ENCODE results near the gene BTBD19. TPM values are rescaled to one million over a fixed set of nuclear protein-coding genes. Genes with fewer than 3 reads are reported as not detected.
"Not testable (repeated sequence)": the region's sequence is repeated elsewhere in the genome, so short reads cannot be mapped to it uniquely, and the experiment has no call there.

BTBD19 gene
- total RNA-seq, 1 experiment from 2014 or later = 15.5 TPM

DNA sequence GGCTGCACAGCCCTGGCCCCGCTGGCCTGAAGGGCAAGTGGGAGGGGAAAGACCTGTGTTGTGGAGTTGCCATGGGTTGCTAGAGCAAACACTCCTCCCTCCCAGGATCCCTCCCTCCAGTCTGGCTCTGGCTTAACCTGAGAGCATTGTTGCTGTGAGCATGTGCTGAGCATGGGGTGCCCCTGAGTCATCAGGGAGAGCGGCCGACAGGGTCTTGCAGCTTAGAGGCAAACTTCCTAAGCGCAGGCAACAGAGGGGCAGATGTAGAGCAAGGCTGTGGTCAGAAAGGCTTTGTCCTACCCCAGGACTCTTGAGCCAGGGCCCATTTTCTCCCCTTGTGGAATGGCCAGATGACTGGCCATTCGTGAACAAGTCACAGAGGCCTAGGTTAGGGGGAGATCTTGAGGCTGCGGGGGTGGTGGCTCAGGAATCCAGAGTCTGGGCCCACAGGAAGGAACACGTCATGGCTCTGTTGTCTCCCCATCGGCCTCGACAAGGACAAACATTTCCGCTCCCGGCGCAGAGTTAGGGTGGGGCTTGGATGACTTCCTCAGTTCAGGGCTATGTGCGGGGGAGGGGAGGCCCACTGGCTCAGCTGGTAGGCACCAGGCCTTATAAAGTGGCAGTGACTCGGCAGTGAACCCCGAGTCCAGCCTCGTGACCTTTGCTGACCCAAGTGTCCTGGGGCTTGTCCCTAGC lies 810 bp upstream of the BTBD19 start:
- no peaks in the 10 kb centered on the region for H3K9me3 Mint-ChIP-seq (ENCODE audit: unreplicated experiment)
- TF ChIP-seq, protein P1, sequence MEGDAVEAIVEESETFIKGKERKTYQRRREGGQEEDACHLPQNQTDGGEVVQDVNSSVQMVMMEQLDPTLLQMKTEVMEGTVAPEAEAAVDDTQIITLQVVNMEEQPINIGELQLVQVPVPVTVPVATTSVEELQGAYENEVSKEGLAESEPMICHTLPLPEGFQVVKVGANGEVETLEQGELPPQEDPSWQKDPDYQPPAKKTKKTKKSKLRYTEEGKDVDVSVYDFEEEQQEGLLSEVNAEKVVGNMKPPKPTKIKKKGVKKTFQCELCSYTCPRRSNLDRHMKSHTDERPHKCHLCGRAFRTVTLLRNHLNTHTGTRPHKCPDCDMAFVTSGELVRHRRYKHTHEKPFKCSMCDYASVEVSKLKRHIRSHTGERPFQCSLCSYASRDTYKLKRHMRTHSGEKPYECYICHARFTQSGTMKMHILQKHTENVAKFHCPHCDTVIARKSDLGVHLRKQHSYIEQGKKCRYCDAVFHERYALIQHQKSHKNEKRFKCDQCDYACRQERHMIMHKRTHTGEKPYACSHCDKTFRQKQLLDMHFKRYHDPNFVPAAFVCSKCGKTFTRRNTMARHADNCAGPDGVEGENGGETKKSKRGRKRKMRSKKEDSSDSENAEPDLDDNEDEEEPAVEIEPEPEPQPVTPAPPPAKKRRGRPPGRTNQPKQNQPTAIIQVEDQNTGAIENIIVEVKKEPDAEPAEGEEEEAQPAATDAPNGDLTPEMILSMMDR (IDR thresholded peaks at IDR 0.05; ENCODE audit: unreplicated experiment) = no peak
- H3K4me1 Mint-ChIP-seq (ENCODE audit: insufficient read depth, unreplicated experiment) = peaks cover 49% of the 10 kb centered on the region
- peak overlapping the region; percentile 100 for H3K27ac Mint-ChIP-seq (ENCODE audit: low read depth, unreplicated experiment)
- CTCF ChIA-PET = interaction anchor here (0.6 to 2.1 kb wide), 3 partner anchors 18 to 213 kb away, joined by 3 to 8 read pairs (median 3); partner anchors contain the start of gene RNU5D-1
- POLR2A ChIA-PET = interaction anchor here (0.6 to 4.3 kb wide), 13 partner anchors 10 to 578 kb away, joined by 3 to 79 read pairs (median 5); partner anchors contain the start of genes RNU5D-1, RPS8 and UROD
- TSS peak; percentile 18 for BruUV-seq (replicated peaks)
- H3K36me3 Mint-ChIP-seq (ENCODE audit: insufficient read depth, unreplicated experiment) = peaks cover 80% of the 10 kb centered on the region
- peak; percentile 99 for DNase-seq (ENCODE audit: unreplicated experiment)
- intact Hi-C loops (cut with micrococcal nuclease) = loop anchor here (1.0 to 2.0 kb wide), 3 partner anchors 12 to 77 kb away; partner anchors contain the start of genes RNU5D-1 and RPS8
- H3K27me3 Mint-ChIP-seq (ENCODE audit: insufficient read depth, unreplicated experiment) = no peaks in the 10 kb centered on the region
- H3K4me3 Mint-ChIP-seq (ENCODE audit: unreplicated experiment) = peak overlapping the region; percentile 52

DNA sequence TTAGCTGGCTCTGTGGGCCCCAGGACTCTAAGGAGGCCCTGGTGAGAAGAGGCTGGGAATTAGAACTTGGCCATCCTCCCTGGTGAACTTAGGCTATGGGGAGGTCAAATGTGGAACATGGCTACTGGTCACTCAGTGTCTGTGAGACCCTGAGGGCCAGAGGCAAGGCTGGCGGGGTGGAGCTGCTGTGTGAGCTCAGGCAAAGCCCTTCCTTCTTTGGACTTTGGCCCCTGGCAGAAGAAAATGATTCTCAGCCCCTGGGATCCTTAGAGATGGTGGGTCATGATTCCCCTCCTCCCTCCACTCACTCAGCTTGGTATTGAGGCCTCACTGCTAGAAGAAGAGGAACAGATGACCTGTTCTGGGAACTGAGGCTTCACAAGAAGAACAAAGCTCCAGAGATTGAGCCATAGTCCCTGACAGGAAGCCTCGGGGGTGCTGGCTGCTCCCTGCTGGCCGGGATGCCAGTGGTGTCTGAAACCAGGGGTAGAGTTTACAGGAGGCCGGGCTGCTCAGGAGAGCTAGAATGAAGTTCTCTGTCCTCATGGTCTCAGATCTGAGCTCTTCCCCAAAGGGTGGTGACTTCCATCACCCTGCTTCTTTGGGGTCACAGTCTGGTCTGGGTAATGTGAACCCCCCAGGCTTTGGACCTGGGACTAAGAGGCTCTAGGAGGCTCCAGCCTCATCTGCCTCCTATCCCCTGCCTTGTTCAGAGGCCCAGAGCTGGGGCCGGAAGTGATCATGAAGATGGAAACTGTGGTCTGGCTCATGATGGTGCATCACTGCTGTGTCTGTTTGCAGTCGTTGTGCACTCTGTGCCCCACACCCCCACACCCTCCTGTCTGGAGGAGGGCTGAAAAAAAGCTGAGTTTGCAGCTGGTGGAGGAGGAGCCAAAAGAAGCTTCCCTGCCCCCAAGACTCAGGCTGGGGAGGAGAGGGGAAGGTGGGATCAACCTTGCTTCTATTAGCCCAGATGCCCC lies 905 bp downstream of the BTBD19 start:
- H3K9me3 Mint-ChIP-seq (ENCODE audit: unreplicated experiment) = no peaks in the 10 kb centered on the region
- peak; percentile 65 for DNase-seq (ENCODE audit: unreplicated experiment)
- POLR2A ChIA-PET = interaction anchor here (0.7 to 4.3 kb wide), 6 partner anchors 9 to 494 kb away, joined by 3 to 79 read pairs (median 6); partner anchors contain the start of genes PLK3 and RPS8
- TF ChIP-seq, protein P1 (IDR thresholded peaks at IDR 0.05; ENCODE audit: unreplicated experiment) = no peak
- H3K36me3 Mint-ChIP-seq (ENCODE audit: insufficient read depth, unreplicated experiment) = peaks cover 69% of the 10 kb centered on the region
- H3K27ac Mint-ChIP-seq (ENCODE audit: low read depth, unreplicated experiment) = peak overlapping the region; percentile 100
- intact Hi-C loops (cut with micrococcal nuclease) = no loop called here
- no TSS peak for BruUV-seq (replicated peaks)
- peaks cover 46% of the 10 kb centered on the region for H3K4me1 Mint-ChIP-seq (ENCODE audit: insufficient read depth, unreplicated experiment)
- H3K4me3 Mint-ChIP-seq (ENCODE audit: unreplicated experiment) = no peak overlapping the region
- H3K27me3 Mint-ChIP-seq (ENCODE audit: insufficient read depth, unreplicated experiment) = no peaks in the 10 kb centered on the region
- CTCF ChIA-PET = interaction anchor here (0.8 to 2.1 kb wide), 4 partner anchors 12 to 27 kb away, joined by 3 to 8 read pairs (median 4); no protein-coding TSS in a partner anchor

DNA sequence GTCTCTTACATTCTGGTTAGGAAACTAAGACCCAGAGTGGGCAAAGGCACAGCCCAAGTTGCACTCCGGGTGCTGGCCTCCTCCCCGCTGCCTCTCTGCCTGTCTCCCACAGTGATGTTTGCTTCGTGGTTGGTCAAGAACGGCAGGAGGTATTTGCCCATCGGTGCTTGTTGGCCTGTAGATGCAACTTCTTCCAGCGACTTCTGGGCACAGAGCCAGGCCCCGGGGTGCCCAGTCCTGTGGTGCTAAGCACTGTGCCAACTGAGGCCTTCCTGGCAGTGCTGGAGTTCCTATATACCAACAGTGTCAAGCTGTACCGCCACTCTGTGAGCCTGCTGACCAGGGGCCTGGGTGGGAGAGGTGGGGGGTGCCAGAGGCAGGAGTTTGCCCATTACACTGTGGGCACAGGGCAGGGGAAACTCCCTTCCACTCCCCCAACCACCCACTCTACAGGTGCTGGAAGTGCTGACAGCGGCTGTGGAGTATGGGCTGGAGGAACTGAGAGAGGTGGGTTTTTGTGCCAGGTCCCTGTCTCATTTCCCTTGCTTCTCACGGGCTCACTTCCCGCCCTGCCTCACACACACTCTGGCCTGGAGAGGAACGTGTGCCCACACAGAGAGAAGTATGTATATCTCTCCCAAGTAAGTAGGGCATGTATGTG lies 1.9 kb downstream of the BTBD19 start:
- DNase-seq (ENCODE audit: unreplicated experiment) = peak; percentile 97
- Mint-ChIP-seq H3K27me3 (ENCODE audit: insufficient read depth, unreplicated experiment) (no peaks in the 10 kb centered on the region), H3K4me3 (ENCODE audit: unreplicated experiment) (no peak overlapping the region), H3K4me1 (ENCODE audit: insufficient read depth, unreplicated experiment) (peaks cover 49% of the 10 kb centered on the region), H3K9me3 (ENCODE audit: unreplicated experiment) (no peaks in the 10 kb centered on the region), H3K27ac (ENCODE audit: low read depth, unreplicated experiment) (peak overlapping the region; percentile 100), H3K36me3 (ENCODE audit: insufficient read depth, unreplicated experiment) (peaks cover 69% of the 10 kb centered on the region)
- ChIA-PET CTCF (interaction anchor here (0.7 to 1.1 kb wide), 4 partner anchors 12 to 118 kb away, joined by 3 to 4 read pairs (median 3); no protein-coding TSS in a partner anchor), POLR2A (interaction anchor here (2.2 to 4.3 kb wide), 3 partner anchors 10 to 34 kb away, joined by 7 to 79 read pairs (median 26); partner anchors contain the start of genes PLK3 and RPS8)
- no TSS peak for BruUV-seq (replicated peaks)
- TF ChIP-seq, protein P1 (IDR thresholded peaks at IDR 0.05; ENCODE audit: unreplicated experiment) = no peak
- intact Hi-C loops (cut with micrococcal nuclease) = no loop called here

DNA sequence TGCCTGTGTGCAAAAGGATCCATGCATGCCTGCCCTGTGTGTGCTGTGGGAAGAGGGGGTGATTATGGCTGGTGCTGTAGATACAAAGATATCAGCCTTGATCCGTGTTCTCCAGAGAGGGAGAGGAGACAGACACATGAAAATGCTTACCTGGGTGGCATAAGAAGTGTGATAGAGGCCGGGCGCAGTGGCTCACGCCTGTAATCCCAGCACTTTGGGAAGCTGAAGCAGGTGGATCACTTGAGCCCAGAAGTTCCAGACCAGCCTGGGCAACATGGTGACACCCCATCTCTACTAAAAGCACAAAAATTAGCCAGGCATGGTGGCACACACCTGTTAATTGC lies 2.4 kb downstream of the BTBD19 start:
- H3K27me3 Mint-ChIP-seq (ENCODE audit: insufficient read depth, unreplicated experiment); H3K9me3 Mint-ChIP-seq (ENCODE audit: unreplicated experiment); intact Hi-C loops (cut with micrococcal nuclease); BruUV-seq (replicated peaks); H3K4me3 Mint-ChIP-seq (ENCODE audit: unreplicated experiment); DNase-seq (ENCODE audit: unreplicated experiment): not testable (repeated sequence)
- Mint-ChIP-seq H3K4me1 (ENCODE audit: insufficient read depth, unreplicated experiment) (peaks cover 50% of the 10 kb centered on the region), H3K27ac (ENCODE audit: low read depth, unreplicated experiment) (peak overlapping the region; percentile 7), H3K36me3 (ENCODE audit: insufficient read depth, unreplicated experiment) (peaks cover 69% of the 10 kb centered on the region)
- POLR2A ChIA-PET = interaction anchor here (0.7 to 2.2 kb wide), 2 partner anchors 9 to 11 kb away, joined by 3 to 7 read pairs; partner anchors contain the start of gene PLK3
- CTCF ChIA-PET = interaction anchor here (0.7 kb wide), 2 partner anchors 12 to 118 kb away, joined by 3 read pairs; no protein-coding TSS in a partner anchor
